Measurements from ENCODE around the gene PARD6G.
A peak's percentile ranks its signal among the peaks of the same experiment; 100 is the strongest.
"Not testable (repeated sequence)": the region's sequence is repeated elsewhere in the genome, so short reads cannot be mapped to it uniquely, and the experiment has no call there.

Gene PARD6G, protein sequence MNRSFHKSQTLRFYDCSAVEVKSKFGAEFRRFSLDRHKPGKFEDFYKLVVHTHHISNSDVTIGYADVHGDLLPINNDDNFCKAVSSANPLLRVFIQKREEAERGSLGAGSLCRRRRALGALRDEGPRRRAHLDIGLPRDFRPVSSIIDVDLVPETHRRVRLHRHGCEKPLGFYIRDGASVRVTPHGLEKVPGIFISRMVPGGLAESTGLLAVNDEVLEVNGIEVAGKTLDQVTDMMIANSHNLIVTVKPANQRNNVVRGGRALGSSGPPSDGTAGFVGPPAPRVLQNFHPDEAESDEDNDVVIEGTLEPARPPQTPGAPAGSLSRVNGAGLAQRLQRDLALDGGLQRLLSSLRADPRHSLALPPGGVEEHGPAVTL

GRCh38 chr18:80247393-80247841 is at the start of gene PARD6G:
PARD6G (minus strand) TSS chr18:80247514; CDS start chr18:80247348, 166 bp downstream.
- DNase-seq, result peak; percentile 89

- DNase-seq, result not testable (repeated sequence)
Observed at GRCh38 chr18:80262241-80263033, 15.1 kb upstream of the PARD6G start.

DNA sequence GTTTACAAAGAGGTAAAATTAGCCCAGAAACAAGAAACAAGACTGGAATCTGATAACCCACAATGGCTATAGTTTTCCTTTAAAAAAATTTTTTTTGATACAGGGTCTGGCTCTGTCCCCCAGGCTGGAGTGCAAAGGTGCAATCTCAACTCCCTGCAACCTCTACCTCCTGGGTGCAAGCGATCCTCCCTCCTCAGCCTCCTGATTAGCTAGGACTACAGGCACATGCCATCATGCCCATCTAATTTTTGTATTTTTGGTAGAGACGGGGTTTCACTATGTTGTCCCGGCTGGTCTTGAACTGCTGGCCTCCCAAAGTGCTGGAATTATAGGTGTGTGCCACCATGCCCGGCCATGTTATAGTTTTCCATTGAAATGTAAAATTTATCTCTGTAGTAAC is 12.3 kb upstream of the PARD6G start:
- DNase-seq, result no peak

DNA sequence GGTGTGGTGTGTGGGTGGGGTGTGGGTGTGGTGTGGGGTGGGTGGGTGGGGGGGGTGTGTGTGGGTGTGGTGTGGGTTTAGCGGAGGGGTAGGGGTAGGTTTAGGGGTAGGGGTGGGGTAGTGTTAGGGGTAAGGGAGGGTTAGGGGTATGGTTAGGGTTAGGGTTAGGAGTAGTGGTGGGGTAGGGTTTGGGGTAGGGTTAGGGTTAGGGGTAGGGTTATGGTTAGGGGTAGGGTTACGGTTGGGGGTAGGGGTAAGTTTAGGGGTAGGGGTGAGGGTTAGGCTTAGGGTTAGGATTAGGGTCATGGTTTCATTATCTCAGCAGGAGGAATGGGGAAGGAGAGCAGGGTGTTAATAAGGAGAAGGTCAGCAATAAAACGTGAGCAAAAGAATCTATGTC is 11.3 kb upstream of the PARD6G start:
- DNase-seq, result no peak

DNA sequence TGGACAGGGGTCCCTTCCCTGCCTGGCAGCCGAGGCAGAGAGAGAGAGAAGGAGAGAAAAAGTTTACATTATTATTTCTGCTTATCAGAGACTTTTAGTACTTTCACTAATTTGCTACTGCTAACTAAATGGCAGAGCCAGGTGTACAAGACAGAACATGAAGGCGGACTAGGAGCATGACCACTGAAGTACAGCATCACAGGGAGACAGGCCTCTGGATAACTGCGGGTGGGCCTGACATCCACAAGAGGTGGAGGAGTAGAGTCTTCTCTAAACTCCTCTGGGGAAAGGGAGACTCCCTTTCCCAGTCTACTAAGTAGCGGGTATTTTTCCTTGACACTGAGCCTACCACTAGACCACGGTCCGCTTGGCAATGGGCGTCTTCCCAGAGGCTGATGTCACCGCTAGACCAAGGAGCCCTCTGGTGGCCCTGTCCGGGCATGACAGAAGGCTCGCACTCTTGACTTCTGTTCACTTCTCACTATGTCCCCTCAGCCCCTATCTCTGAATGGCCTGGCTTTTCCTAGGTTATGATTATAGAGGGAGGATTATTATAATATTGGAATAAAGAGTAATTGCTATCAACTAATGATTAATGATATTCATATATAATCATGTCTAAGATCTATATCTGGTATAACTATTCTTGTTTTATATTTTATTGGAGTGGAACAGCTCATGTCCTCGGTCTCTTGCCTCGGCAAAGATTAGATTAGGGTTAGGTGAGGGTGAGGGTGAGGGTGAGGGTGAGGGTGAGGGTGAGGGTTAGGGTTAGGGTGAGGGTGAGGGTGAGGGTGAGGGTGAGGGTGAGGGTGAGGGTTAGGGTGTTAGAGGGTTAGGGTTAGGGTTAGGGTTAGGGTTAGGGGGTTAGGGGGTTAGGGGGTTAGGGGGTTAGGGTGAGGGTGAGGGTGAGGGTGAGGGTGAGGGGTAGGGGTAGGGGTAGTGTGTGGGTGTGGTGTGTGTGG is 10.5 kb upstream of the PARD6G start:
- DNase-seq, result not testable (repeated sequence)

DNA sequence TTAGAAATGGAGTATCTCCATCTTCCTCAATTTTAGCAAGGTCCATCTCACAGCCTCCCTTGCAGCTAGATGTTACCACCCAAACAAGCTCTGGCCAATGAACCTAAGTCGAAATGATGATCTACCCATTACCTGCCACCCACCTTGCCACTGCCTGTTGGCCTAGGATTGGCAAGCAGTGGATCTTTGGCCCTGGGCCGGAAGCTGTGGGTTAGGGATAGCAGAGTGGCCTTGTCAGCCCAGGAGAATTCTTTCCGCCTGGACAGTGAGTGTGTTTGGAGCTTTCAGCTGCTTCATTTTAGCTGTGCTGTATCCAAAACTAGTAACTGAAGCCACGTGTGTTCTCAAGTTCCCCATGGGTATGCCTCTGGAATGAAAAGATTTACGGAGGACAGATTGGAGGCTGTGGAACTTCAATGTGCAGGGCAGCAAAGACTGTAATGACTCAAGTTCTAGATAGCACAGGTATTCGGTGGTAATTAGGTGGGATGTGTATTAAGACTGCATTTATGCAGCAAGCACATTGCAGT is 7.7 kb upstream of the PARD6G start:
- no peak for DNase-seq

- no peak for DNase-seq
Observed at GRCh38 chr18:80253871-80254492, 6.7 kb upstream of the PARD6G start.

GRCh38 chr18:80253236-80253635 is 5.9 kb upstream of the PARD6G start:
- no peak for DNase-seq

DNA sequence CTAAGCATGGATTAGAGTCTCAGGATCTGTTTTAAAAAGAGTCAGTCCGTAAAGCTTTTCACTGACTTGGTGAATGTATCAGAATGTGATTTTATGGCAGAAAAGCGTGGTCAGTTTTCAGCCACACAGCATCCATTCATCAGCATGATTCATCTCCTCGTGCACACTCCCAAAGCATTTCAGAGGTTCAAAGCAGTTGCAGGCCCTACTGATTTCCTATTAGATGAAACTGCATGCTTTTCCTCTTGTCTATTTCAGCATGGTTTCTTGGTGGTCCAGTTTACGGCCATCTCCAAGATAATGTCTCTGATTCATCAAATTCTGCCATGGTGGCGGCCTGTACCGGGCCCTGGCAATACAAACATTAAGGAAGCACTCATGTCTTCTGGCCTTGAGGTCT is 4.8 kb upstream of the PARD6G start:
- DNase-seq, result no peak

GRCh38 chr18:80251700-80252099 is 4.4 kb upstream of the PARD6G start:
- DNase-seq, result no peak

GRCh38 chr18:80250740-80251364 is 3.5 kb upstream of the PARD6G start:
- no peak for DNase-seq

GRCh38 chr18:80249217-80250093 is 2.1 kb upstream of the PARD6G start:
- DNase-seq, result no peak

DNA sequence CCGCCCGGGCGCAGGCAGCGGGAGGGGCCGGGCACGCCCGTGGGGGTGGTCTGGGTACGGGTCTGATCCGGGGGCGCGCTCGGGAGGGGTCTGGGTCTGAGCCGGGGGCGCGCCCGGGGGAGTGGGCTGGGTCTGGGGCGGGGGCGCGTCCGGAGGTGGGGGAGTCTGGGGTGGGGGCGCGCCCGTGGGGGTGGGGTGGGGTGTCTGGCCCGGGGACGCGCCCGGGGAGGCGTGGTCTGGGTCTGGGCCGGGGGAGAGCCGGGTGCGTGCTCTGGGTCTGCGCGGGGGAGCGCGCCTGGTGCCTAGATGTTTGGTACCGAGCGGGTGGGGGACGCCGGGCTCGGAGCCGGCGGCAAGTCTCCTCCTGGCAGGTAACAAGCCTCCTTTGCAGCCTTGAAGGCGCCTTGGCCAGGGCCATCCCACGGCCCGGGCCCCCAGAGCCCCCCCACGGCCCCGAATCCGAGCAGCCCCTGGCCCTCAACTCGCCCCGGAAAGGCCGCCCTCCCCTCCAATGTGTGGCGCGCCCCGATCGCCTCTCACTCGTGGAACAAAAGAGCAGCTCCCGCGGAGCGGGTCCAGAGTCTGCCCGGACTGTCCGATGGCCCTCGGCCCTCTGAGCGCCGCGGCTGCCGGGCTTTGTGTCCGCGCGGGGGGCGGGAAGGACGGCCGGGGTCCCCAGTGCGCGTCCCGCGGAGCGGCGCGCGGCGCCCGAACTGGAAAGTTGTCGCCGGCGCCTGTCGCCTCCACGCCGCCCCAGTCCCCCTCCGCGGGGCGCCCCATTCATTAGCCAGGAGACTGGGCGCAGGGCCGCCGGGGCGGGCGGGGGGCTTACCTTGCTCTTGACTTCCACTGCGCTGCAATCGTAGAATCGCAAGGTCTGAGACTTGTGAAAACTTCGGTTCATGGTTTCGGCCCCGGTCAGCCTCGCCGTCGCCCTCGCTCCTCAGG is 595 bp downstream of the PARD6G start:
- peak; percentile 80 for DNase-seq

DNA sequence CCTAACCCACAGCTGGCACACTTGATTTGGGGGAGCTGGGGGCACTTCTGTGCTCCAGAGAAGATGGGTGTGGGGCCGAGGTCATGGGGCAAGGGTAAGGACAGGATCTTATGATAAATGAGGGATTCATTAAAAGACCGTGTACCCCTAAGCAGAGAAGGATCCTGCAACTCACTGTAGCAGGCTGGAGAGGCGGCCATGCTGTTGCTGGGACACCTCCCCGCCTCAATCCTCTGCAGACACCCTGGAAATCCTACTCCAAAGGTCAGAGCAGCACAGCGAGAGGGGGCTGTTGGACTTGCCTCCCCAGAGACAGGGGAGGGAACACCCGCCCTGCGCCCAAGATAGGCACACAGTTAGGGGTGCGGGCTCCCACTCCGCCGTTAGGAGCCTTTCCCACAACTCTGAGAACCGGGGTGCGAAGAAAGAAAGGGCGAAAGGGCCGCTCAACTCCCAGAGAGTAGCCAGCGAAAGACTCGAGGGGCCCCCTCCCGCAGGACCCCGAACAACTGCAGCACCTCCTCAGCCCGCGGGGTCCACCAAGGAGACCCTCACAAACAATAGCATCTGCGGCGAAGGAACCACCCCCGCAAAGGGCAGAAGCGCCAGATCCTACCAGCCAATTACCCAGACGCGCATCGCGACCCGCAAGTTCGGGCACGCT is 1.4 kb downstream of the PARD6G start:
- no peak for DNase-seq

DNA sequence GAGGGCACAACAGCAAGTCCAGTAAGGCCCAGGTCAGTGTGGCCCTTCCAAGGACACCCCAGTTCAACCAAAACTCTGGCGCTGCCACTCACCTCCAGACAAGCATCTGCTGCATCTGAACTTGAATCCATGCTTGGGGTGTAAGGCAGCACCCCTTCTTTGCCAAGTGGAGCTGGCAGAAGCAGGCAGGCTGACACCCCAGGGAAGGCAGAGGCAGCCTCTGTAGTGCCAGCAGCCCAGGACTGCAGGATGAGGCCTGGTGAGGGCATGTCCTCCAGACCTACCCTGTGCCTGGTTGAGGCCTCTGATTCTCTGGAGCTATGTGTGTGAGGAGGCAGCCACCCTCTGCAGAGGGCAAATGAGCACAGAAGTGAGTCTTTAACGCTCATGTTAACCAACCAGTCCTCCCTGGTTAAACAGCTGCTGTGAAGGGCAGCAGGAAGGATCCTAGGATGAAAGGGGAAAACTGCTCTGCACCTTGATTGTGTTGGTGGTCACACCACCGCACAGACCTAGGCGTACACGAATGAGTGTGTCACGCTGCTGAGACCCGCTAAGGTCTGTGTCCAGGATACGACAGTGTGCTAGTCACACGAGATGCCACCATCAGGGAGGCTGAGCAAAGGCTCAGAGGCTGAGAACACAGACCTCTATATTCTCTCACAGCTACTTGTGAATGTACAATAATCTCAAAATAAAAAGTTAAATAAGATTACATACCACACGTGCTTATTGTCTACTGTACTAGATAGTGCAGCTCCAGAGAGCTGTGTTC is 2.2 kb downstream of the PARD6G start:
- no peak for DNase-seq

DNA sequence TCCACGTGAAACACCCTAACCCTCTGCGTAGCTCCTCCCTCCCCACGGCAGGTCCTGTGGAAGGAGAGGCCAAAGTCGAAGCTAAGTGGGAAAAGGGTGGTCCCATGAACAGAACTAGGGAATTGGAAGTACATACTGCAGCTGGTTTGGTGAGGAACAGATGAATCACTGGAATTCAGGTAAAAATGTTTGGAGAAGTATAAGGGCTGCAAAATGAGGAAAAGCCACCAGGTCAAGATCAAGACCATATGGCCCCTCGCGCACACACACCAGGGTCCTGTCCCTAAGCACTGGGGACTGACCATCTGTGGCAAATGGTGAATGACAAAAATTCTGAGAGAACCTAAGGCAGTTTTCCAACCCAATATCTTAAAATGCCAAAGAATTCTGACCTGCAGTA is 3.1 kb downstream of the PARD6G start:
- DNase-seq, result no peak

DNA sequence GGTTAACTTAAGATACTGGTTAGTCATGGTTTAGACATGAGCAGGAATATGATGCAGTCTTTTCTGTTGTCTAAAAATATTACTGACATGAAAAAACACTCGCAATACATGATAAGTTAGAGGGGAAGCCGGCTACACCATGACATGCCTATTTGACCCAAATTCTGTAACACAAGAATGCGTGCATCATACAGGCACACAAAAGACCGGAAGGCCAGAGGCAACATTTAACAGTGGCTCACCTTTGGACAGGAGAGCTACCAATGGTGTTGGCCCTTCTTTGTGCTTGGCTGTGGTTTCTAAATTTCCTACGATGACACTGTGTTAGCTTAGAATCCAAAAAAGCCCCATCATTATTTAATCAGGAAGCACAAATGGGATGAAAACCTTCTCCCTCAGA is 4.1 kb downstream of the PARD6G start:
- DNase-seq, result no peak

All from NCI-H146 (cell line).